Suppressor macrophage treated with lipopolysaccharide for 1 hour (primary cell): ENCODE measurements around the gene SPATS2.

Experiments used
- DNase-seq, 3 donors: peaks; one replicate each; pipeline ENCODE4 v3.0.0-alpha.2; 2020 to 2022

Gene SPATS2

GRCh38 chr12:49476091-49476490 is 108.8 kb downstream of the SPATS2 start:
- DNase-seq, result no peak

GRCh38 chr12:49478949-49479664 is 111.8 kb downstream of the SPATS2 start:
- no peak for DNase-seq

- peak in 1 of 3 donors; percentile 25 for DNase-seq
These were observed 115.1 kb downstream of the SPATS2 start for GRCh38 chr12:49482095-49483051.

GRCh38 chr12:49483619-49484018 is 116.4 kb downstream of the SPATS2 start:
- DNase-seq, result no peak

GRCh38 chr12:49487605-49488004 is 120.3 kb downstream of the SPATS2 start:
- DNase-seq, result no peak

- no peak for DNase-seq
These were observed 121.9 kb downstream of the SPATS2 start for GRCh38 chr12:49489154-49489553.

- DNase-seq, result no peak
These were observed 122.5 kb downstream of the SPATS2 start for GRCh38 chr12:49489720-49490119.

GRCh38 chr12:49491823-49492222 is 124.6 kb downstream of the SPATS2 start:
- DNase-seq, result no peak

- no peak for DNase-seq
These were observed 126.6 kb downstream of the SPATS2 start for GRCh38 chr12:49493900-49494299.

- DNase-seq, result no peak
These were observed 129.4 kb downstream of the SPATS2 start for GRCh38 chr12:49496417-49497360.

- no peak for DNase-seq
These were observed 134.6 kb downstream of the SPATS2 start for GRCh38 chr12:49501895-49502294.

- DNase-seq, result no peak
These were observed 135.3 kb downstream of the SPATS2 start for GRCh38 chr12:49502590-49502989.

- no peak for DNase-seq
These were observed 136.5 kb downstream of the SPATS2 start for GRCh38 chr12:49503674-49504180.

- DNase-seq, result no peak
These were observed 138.4 kb downstream of the SPATS2 start for GRCh38 chr12:49505672-49506071.

GRCh38 chr12:49507139-49507538 is 139.9 kb downstream of the SPATS2 start:
- DNase-seq, result no peak

- DNase-seq, result peak in 1 of 3 donors; percentile 10
These were observed 142.4 kb downstream of the SPATS2 start for GRCh38 chr12:49509681-49510080.

GRCh38 chr12:49511410-49511809 is 144.1 kb downstream of the SPATS2 start:
- DNase-seq, result no peak

GRCh38 chr12:49512546-49512945 is 145.3 kb downstream of the SPATS2 start:
- DNase-seq, result no peak

GRCh38 chr12:49515266-49515665 is 148.0 kb downstream of the SPATS2 start:
- DNase-seq, result no peak

GRCh38 chr12:49518914-49519573 is 151.8 kb downstream of the SPATS2 start:
- no peak for DNase-seq

- DNase-seq, result no peak
These were observed 152.3 kb downstream of the SPATS2 start for GRCh38 chr12:49519574-49519936.

- DNase-seq, result no peak
These were observed 154.1 kb downstream of the SPATS2 start for GRCh38 chr12:49521389-49521788.
